Measurements from ENCODE around the gene TRMT61A. TPM values are rescaled to one million over a fixed set of nuclear protein-coding genes. Genes with fewer than 3 reads are reported as not detected.
"Not testable (repeated sequence)": the region's sequence is repeated elsewhere in the genome, so short reads cannot be mapped to it uniquely, and the experiment has no call there.

Gene TRMT61A
- total and polyA plus RNA-seq, 9 of the 15 experiments (the other 6 are each of a cell fraction or from before 2014, with no cell fraction given): 0.10 to 24.8 (median 5.1) TPM

- H3K9me3 ChIP-seq (replicated peaks; ENCODE audit: control insufficient read depth, insufficient read depth, low read depth, low read length); H4K20me1 ChIP-seq (replicated peaks; ENCODE audit: control insufficient read depth, insufficient read depth, low read length); H3K36me3 ChIP-seq (ENCODE audit: control insufficient read depth, insufficient read depth, low read length); H3K4me3 ChIP-seq; H3K4me2 ChIP-seq (ENCODE audit: insufficient read depth, low read length); H3K9me1 ChIP-seq (ENCODE audit: control insufficient read depth, insufficient read depth, low read length); in situ Hi-C loops (cut with MboI); POLR2A ChIA-PET; ATAC-seq; H3K27me3 ChIP-seq (ENCODE audit: control insufficient read depth in 2 of 2, insufficient read depth in 2 of 2, low read length in 2 of 2); BruUV-seq (replicated peaks); CTCF ChIA-PET (ENCODE audit: low intra/inter-chr PET ratio); FAIRE-seq; DNase-seq (ENCODE audit: extremely low read depth in 1 of 4, low spot score in 3 of 4); TF ChIP-seq NR4A1, ZNF740 (CRISPR knock-in tag; IDR thresholded peaks at IDR 0.05): not testable (repeated sequence)
- Histone ChIP-seq H3K9ac (ENCODE audit: insufficient read depth in 1 of 2, low read depth in 2 of 2, low read length in 2 of 2) (peak overlapping the region in 1 of 2 experiments; percentile 75; a peak in 2 of 4 replicates), H2AFZ (ENCODE audit: low read depth, low read length) (0 out of 2 replicates have a peak overlapping the region, but pooled peaks have one; percentile 24), H3K4me1 (replicated peaks in 1 of 2; ENCODE audit: control insufficient read depth in 2 of 2, insufficient read depth in 2 of 2, low read length in 2 of 2) (peaks cover 22 to 86% of the 10 kb centered on the region in 2 experiments), H3K79me2 (ENCODE audit: control insufficient read depth, insufficient read depth, low read length) (peaks cover 41% of the 10 kb centered on the region), H3K27ac (ENCODE audit: extremely low read depth, low read depth, low read length) (0 out of 3 replicates have a peak overlapping the region, but pooled peaks have one; percentile 44)
- TF ChIP-seq ZNF121 (CRISPR knock-in tag; conservative IDR thresholded peaks at IDR 0.05) (peak; percentile 87), PTRF (tag; IDR thresholded peaks at IDR 0.05) (peak; percentile 65; the same call in 1 of the 2 replicates), SMAD4 (CRISPR knock-in tag; conservative IDR thresholded peaks at IDR 0.05) (0 out of 2 replicates have a peak, but pooled peaks have one; percentile 26), NR4A1 (tag; IDR thresholded peaks at IDR 0.05) (0 out of 2 replicates have a peak, but pooled peaks have one; percentile 37), ZNF740 (tag; IDR thresholded peaks at IDR 0.05) (peak in 1 of 2 experiments; percentile 57; a peak in 1 of 4 replicates), ZNF592 (IDR thresholded peaks at IDR 0.05) (peak; percentile 67), FOXA3 (CRISPR knock-in tag; conservative IDR thresholded peaks at IDR 0.05 in 1 of 2, IDR thresholded peaks at IDR 0.05 in 1 of 2) (peak in 1 of 2 experiments; percentile 56; a peak in 1 of 4 replicates), MAX (CRISPR knock-in tag; IDR thresholded peaks at IDR 0.05) (peak; percentile 27; the same call in 1 of the 2 replicates), CREB3 (tag; conservative IDR thresholded peaks at IDR 0.05; ENCODE audit: low read depth) (peak; percentile 64)
- intact Hi-C loops (cut with micrococcal nuclease): loop anchor here (10.0 kb wide), 1 partner anchor 131 kb away; no protein-coding TSS in a partner anchor
- 59% methylated on average over 14 of the region's 17 CpGs for WGBS (ENCODE audit: insufficient coverage, low coverage, missing lambda C conversion rate)
These were observed 3.4 kb upstream of the TRMT61A start for GRCh38 chr14:103525430-103526246.

Data from K562 (cell line).